ENCODE data around the gene ZNF14.

ZNF14 gene

GRCh38 chr19:19661675-19662251 lies 71.1 kb downstream of the ZNF14 start:
- DNase-seq (ENCODE audit: extremely low spot score) = peak; percentile 5
- no peak for TF ChIP-seq BHLHE40 (IDR thresholded peaks at IDR 0.05; ENCODE audit: borderline replicate concordance)
- no peak for TF ChIP-seq ZNF384 (IDR thresholded peaks at IDR 0.05)
- no peak for TF ChIP-seq SUZ12 (IDR thresholded peaks at IDR 0.05)
- no peak for TF ChIP-seq CTBP1 (IDR thresholded peaks at IDR 0.05; ENCODE audit: borderline replicate concordance)
- TF ChIP-seq SP1 (IDR thresholded peaks at IDR 0.05) = no peak
- no peak for TF ChIP-seq ARNT (IDR thresholded peaks at IDR 0.05)
- no peak for TF ChIP-seq TARDBP (IDR thresholded peaks at IDR 0.05)
- TF ChIP-seq LEF1 (IDR thresholded peaks at IDR 0.05; ENCODE audit: borderline replicate concordance) = no peak
- POLR2A ChIA-PET = interaction anchor here (1.3 to 1.7 kb wide), 2 partner anchors 10 to 44 kb away, joined by 3 to 7 read pairs; no protein-coding TSS in a partner anchor
- CTCF ChIA-PET = no interaction called here

- DNase-seq (ENCODE audit: extremely low spot score) = peak; percentile 3
- TF ChIP-seq NFRKB (IDR thresholded peaks at IDR 0.05) (no peak), LEF1 (IDR thresholded peaks at IDR 0.05; ENCODE audit: borderline replicate concordance) (no peak), FOXA1 (IDR thresholded peaks at IDR 0.05) (no peak), FOXM1 (IDR thresholded peaks at IDR 0.05; ENCODE audit: borderline replicate concordance) (no peak), HDGF (IDR thresholded peaks at IDR 0.05; ENCODE audit: borderline replicate concordance) (no peak), FOXK2 (IDR thresholded peaks at IDR 0.05) (no peak), SP1 (IDR thresholded peaks at IDR 0.05) (no peak), BHLHE40 (IDR thresholded peaks at IDR 0.05; ENCODE audit: borderline replicate concordance) (no peak), L3MBTL2 (conservative IDR thresholded peaks at IDR 0.05) (no peak), TARDBP (IDR thresholded peaks at IDR 0.05) (no peak), PKNOX1 (IDR thresholded peaks at IDR 0.05) (no peak), ZNF384 (IDR thresholded peaks at IDR 0.05) (no peak), ARNT (IDR thresholded peaks at IDR 0.05) (no peak)
- ChIA-PET CTCF (interaction anchor here (0.7 kb wide), 1 partner anchor 25 kb away, joined by 3 read pairs; no protein-coding TSS in a partner anchor), POLR2A (interaction anchor here (1.7 kb wide), 1 partner anchor 10 kb away, joined by 7 read pairs; no protein-coding TSS in a partner anchor)
Observed at GRCh38 chr19:19661141-19661674, 71.7 kb downstream of the ZNF14 start.
